ENCODE measurements around the gene PLEKHH1.

- TF ChIP-seq EZH2 (IDR thresholded peaks at IDR 0.05; ENCODE audit: borderline replicate concordance, low read length) (no peak), CTCF (conservative IDR thresholded peaks at IDR 0.05 in 1 of 2, IDR thresholded peaks at IDR 0.05 in 1 of 2; ENCODE audit: extremely low read depth in 1 of 2, insufficient read depth in 1 of 2, low read depth in 1 of 2, low read length in 2 of 2) (no peak)
These were observed 94.4 kb downstream of the PLEKHH1 start for GRCh38 chr14:67627519-67627918.

All from mammary epithelial cell (primary cell).